Measurements from ENCODE around the gene DCPS.
"Not testable (repeated sequence)": the region's sequence is repeated elsewhere in the genome, so short reads cannot be mapped to it uniquely, and the experiment has no call there.

Gene DCPS

DNA sequence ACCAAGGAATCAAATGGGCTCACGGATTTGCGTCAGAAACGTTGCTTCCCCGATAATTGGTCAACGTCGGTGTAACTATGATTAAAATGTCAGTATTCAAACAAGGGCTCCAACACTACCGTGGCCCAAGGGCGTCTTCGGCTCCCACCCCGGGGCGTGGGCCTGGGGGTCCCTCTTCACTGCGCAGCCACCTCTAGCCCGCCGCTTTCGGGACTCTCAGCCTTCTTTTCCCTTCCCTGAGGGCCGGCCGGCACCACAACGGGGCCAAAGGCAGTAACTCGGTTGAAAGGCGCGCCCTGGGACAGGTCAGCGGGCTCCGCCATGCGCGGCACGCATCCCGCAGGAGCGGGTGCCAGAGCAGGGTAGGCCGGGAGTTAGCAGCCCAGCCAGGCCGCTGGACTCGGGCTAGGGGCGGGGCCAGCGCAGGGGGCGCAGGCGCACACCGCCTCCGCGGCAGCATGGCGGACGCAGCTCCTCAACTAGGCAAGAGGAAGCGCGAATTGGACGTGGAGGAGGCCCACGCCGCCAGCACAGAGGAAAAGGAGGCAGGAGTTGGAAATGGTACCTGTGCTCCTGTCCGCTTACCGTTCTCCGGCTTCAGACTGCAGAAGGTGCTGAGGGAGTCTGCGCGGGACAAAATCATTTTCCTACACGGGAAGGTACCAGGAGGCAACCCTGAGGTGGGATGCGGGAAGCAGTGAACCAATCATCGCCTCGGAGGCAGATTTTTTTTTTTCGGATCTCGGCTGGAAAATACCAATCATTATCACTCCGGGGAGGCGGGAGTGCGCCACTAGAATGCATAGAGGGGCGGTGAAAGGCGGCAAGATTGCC lies at the start of gene DCPS:
TSS of gene DCPS (plus strand) at position 438 of the 834 bp plus-strand sequence. CDS start at position 459, 21 bp downstream.
- DNase-seq = peak; percentile 84

DNA sequence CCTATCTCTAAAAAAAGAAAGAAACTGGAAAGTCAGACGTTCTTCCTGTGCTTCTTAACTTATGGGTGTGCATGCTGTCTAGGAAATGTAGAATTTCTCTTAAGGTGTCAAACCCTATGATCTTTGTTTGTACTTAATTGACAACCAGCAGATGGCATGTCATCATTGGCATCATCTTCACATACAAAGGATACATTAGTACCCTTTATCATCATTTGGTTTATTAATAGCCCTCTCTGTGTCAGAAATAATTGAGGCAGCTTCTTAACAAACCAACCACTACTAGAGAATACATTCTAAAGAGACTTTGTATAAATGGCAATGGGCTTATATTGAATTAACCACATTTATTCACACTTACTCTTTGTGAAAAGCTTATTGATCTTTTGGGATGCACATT lies 49.0 kb upstream of the DCPS start:
- no peak for DNase-seq

- DNase-seq = not testable (repeated sequence)
Observed at GRCh38 chr11:126255507-126255906, 48.4 kb upstream of the DCPS start.

DNA sequence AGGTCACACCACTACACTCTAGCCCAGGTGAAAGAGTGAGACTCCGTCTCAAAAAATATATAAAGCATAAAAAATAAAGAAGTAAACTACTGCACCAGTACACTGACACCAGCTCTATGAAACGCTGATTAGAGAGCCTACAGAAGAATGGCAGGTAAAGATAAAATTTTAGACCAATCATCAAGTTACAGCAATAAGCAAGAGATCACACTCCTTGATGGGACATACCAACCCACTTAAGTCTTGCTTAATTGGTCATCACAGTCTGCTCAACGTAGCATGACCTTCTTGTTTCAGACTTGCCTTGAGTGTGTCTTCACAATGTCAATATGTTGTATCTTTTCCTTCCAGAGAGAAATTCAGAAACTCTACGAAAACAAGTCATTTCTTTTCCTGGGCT lies 47.6 kb upstream of the DCPS start:
- no peak for DNase-seq

GRCh38 chr11:126257144-126257543 lies 46.7 kb upstream of the DCPS start:
- no peak for DNase-seq

DNA sequence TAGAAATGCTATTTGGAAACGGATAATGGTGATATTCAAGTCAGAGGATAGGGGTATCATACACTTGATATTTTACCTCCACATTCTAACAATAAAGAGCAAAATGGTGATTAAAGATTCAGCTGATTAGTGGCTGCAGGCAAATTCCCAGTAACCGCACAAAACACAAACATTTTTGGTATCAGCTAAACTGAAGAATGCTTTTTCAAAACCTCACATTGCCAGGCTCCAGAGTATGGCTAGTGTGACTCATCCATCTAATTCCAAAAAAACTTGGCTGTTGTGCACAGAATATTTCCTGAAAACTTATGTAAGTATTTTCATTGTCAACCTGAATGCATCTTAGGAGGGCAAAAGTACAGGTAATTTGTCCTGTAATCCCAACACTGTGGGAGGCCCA lies 46.1 kb upstream of the DCPS start:
- no peak for DNase-seq

DNA sequence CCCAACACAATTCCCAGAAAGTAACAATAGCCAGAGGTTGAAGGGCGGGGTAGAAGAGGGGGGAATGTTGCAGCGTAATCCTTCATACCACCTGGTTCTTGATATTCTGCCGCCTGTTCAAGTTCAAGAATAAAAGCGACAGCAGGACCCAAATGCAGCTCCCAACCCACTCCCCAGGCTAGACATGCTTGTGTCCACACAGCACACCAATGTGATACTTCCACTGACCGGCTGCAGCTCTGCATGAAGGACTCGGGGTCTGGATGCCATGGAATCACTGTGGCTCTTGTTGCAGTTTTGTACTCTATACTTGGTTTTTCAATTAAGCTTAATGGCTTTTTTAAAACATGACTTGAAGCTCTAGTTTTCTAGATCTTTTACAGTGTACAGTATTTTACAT lies 41.6 kb upstream of the DCPS start:
- DNase-seq = no peak

GRCh38 chr11:126263489-126263888 lies 40.4 kb upstream of the DCPS start:
- DNase-seq = no peak

- DNase-seq = no peak
Observed at GRCh38 chr11:126265811-126266210, 38.0 kb upstream of the DCPS start.

GRCh38 chr11:126267650-126268049 lies 36.2 kb upstream of the DCPS start:
- DNase-seq = no peak

DNA sequence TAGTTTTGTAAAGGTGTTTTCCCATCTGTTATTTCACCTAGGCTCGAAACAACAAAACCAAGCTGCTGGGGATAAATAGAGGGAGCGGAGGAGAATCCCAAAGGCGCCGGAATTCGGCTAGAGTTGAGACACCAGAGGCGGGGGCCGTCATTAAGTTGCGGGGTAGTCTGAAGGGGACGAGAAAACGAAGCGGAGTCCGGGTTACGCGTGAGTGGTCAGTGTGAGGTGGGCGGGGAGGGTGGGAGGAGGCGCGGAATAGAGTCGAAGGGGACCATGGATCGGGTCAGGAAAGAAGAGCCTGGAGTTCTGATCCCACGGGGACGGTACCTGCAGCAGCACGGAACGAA lies 35.5 kb upstream of the DCPS start:
- no peak for DNase-seq

DNA sequence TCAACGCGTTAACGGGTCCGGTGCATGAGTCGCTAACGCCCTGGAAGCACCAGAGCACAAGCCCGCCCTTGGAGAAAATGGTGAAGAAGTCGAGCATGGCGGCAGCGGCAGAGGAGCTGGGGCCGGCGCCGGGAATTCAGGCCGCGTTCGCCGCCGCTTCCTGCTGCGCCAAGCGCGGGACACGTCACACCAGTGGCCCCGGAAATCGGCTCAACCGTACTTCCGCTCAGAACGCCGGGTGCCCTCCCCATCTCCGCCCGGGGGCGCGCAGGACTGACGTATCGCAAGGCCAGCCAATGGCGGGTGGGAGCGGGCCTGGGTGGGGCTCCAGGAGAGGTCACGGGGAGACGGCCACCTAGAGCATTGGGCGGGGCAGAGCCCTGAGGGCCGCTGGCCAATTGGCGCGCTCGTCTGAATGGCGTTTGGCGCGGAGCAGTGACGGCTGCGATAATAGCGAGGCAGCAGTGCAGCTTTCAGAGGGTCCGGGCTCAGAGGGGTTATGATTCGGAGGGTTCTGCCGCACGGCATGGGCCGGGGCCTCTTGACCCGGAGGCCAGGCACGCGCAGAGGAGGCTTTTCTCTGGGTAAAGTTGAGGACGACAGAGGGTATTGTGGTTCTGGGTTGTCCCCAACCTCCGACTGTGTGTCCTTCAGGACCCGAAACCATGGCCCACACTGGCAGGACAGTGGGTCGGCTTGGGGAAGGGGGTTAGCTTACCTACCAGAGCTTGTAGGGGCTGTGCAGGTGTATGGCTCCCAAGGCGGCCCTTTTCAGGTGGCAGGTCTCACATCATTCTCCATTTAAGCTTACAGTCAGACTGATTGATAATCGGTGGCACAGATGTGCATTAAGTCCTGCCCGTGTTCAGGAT lies 34.9 kb upstream of the DCPS start, which contains the start of the genes FOXRED1 and SRPRA:
TSS of gene FOXRED1 (plus strand) at position 447 of the 872 bp plus-strand sequence. CDS start at position 500, 53 bp downstream.
TSS of gene SRPRA (minus strand) at position 188 of the 872 bp plus-strand sequence. CDS start at position 97, 91 bp downstream.
- peak; percentile 98 for DNase-seq

DNA sequence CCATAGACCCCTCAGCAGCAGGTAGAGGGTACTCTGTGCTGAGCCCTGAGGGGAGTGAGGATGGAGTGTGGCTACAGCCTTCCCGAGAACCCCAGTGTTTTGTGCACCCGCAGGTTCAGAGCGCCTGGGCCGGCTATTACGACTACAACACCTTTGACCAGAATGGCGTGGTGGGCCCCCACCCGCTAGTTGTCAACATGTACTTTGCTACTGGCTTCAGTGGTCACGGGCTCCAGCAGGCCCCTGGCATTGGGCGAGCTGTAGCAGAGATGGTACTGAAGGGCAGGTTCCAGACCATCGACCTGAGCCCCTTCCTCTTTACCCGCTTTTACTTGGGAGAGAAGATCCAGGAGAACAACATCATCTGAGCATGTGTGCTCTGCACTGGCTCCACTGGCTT lies 26.5 kb upstream of the DCPS start:
- no peak for DNase-seq

- no peak for DNase-seq
Observed at GRCh38 chr11:126277780-126278179, 26.1 kb upstream of the DCPS start.

- no peak for DNase-seq
Observed at GRCh38 chr11:126279191-126279590, 24.7 kb upstream of the DCPS start.

DNA sequence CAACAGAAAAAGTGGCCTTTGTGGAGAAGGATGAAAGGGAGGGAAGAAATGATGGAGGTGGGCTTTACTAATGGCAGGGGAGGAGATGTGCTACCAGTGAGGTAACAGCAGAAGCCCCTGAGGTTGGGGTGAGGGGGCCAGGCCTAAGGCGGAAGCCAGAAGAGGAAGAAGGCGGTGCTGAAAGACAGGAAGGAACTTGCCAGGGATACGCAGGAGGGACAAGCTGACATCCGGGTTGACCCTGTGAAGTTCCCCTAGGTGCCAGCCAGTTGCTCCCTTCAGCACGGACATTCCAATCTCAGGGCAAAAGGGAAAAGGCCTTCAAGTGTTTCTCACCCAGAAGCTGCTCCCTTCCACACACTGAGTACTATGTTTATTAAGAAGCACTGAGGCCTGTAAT lies 23.3 kb upstream of the DCPS start:
- peak; percentile 49 for DNase-seq

DNA sequence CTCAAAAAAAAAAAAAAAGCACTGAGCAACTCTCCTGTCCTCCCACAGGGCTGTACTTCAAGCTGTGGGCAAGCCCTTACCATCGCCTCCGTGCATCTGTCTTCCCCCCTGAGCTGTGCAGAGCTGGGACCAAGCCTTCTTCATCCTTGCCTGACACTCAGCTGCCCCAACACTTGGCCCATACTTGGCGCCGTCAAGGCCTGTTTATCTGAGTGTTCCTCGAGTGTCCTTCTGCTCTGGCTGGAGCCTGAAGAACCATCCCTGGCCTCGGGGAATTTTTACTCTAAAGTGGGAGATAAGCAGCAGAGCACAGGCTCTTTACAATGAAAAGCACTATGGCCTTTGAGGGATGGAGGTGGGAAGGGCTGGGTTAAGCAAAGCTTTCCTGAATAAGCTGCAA lies 22.6 kb upstream of the DCPS start:
- DNase-seq = no peak

DNA sequence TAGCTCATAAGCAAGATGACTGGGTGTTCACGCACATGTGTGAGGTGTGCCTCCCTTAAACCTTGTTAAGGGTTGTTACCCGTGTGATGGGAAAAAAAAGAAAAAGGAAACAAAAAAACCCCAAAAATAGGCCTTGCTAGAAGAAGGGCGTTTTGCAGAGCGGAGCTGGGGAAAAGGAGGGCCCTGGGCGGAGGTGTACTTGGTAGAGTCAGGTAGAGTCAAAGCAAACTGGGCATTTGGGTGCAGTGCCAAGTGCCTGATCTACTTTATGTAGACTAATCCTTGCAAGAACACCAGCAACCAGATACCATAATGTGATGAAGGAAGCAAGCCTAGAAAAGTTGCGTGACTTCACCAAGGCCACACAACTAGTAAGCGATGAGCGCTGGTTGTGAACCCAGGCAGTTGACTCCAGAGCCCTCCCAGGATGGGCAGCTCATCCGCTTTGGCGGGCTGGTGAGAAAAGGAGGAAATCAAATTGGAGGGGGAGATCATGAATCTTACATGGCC lies 22.1 kb upstream of the DCPS start:
- no peak for DNase-seq

DNA sequence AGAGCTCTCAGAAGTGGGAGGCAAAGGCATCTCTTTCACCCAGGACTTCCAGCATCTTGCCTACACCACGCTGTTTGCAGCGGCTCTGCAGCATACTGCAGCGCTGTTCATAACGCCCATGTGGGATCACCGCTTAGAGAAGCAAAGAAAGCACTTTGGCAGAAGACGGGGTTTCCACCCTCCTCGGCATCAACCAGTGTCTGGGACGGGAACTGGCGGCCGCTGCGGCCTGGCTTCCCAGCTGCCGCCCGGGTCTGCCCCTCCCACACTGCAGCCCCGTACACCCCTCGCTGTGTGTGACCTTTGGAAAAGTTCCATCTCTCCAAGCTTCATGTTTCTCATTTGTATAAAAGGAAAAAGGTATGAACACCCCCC lies 21.5 kb upstream of the DCPS start:
- DNase-seq = no peak

GRCh38 chr11:126282736-126283591 lies 20.9 kb upstream of the DCPS start, which contains the start of gene TIRAP:
TSS of gene TIRAP (plus strand) at chr11:126283093. CDS start at chr11:126290895, 7,802 bp downstream.
- no peak for DNase-seq

DNA sequence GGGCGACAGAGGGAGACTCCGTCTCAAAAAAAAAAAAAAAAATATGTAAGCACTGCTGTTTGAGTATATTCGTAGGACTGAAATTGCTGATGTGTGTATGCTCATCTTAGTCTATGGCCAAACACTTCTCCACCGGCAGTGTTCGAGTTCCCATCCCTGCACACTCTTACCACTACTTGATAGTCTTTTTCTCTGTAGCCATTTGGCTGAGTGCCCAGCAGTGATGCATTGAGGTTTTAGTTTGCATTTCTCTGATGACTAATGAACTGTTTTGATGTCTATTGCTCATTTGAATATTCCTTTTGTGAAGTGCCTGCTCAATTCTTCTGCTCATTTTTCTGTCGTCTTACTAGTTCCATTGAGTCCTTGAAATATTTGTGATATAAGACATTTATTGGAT lies 19.0 kb upstream of the DCPS start:
- DNase-seq = peak; percentile 6

DNA sequence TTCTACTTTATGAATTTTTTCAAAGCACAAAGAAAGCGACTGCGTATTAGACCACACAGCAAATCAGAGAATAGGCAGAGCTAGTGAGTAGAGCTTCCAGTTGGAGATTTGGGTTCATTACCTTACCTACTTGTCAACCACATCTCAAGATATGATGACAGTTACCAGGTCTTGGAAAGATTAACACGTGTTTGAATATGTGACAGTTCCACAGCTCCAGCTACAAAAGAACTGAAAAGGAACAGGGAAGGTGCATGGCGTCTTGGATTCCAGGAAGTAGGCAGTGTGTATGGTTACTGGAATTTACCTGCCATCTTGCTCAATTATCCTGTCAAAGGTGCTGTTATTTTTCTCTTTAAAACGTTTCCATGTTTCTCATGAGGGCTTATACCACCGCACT lies 15.6 kb upstream of the DCPS start:
- no peak for DNase-seq

- DNase-seq = no peak
Observed at GRCh38 chr11:126290887-126291286, 13.0 kb upstream of the DCPS start.
